OCI-M2 (cell line): ENCODE measurements around the gene SLC40A1.

ENCODE experiments used
- DNase-seq: peaks from one replicate; lab custom pipeline; 2025; ENCODE audit not compliant: unreplicated experiment; lab: John Stamatoyannopoulos, UW

Gene SLC40A1

DNA sequence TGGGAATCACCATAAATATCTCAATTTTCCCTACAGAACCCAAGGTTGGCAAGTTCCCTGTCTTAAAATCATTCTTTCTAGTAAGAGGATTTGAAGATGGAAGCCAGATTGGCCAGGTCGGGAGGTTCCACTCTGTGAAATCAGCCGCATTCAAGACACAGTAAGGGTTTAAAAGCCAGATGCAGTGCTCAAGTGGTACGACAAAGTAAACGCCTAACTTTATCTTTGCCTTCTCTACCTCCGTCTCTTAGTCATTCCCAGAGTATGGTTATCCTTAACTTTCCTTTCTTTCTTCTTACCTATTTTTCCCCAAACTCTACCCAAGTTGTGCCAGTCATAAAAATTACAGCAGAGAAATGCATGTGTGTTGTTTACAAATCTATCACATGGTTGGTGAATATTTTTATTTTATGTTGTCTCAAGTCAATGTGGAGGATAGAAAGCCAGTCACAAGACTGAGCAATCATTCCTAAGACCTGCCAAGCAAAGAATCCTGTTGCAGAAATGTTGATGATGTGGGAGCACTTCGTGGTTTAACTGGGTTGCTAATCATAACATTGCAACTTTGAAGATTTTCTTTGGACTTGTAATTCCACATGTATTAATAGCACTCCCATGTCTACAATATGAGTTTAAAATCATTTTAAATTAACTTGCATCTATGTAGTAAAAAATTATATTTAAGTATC, 62.6 kb downstream of the SLC40A1 start:
- no peak for DNase-seq

GRCh38 chr2:189516546-189516945, 64.0 kb downstream of the SLC40A1 start:
- DNase-seq = no peak

DNA sequence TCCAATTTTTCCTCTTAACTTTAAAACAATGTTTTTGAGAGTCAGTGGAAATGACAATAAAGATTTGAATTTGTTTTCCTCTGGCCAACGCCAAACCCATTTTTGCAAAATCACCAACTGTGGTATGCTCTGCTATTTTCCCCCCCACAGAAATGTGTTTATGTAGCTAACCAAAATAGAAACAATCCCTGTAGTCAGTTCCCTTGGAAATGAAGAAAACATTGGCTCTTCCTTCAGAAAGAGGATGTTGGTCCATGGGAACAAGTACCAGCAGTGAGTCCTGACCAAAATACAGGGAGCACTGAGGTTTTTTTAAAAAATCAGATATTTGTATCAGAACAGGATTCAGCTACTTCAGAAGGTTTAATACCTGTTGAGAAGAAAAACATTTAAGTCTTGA, 65.3 kb downstream of the SLC40A1 start:
- DNase-seq = no peak

DNA sequence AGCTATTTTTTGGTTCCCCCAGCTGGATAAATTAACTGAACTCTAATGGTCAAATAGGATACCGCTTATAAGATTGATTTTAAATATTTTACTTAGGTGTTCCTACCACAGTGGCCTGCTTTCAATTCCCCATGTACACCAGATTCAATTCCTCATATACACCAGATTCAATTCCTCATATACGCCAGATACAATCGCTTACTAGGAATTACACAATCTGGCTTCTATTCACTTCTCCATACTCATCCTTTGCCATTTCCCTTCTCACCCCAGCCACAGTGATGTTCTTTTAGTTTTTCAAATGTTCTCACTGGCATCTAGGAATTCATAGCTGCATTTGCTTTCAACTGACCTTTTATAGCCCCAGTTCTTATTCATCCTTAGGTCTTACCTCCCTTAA, 66.5 kb downstream of the SLC40A1 start:
- no peak for DNase-seq

- DNase-seq = no peak
Observed at GRCh38 chr2:189512879-189513278, 67.7 kb downstream of the SLC40A1 start.

- no peak for DNase-seq
Observed at GRCh38 chr2:189511960-189512319, 68.6 kb downstream of the SLC40A1 start.

DNA sequence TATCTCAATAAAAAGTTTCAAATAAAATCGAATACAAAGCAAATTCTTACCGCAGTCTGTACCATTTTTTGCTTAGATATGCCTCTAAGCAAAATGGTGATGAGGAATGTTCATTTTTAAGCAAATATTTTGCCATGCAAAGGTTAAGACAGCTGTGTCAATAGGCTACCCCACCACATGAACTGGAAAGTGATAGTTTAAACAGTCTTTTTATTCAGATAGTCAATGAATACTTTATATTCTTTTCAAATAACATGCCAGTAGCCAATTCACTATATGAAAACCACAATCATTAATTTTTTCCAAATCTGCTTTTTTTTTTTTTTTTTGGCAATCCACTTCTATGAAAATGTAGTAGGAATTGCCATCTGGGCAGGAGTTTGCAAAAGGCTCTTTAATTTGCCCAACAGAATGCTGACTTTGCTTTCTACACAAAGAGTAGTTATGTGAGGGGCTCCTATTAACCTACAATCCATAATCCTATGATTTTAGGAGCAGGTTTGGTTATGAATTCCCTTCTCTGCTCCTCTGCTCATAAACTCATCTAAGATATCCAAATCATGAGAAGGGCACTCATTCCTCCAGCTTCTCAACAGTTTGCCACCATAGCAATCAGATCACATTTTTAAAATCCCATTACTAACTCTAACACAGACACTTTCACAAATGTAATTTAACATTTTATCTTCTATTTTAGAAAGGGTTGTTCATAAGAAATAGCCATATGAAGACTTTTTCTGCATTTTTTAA, 69.2 kb downstream of the SLC40A1 start:
- DNase-seq = no peak
